Left renal cortex interstitium (tissue), 4 donors: ENCODE measurements around the gene PSIP1. TPM values are rescaled to one million over a fixed set of nuclear protein-coding genes. Genes with fewer than 3 reads are reported as not detected.
"Not testable (repeated sequence)": the region's sequence is repeated elsewhere in the genome, so short reads cannot be mapped to it uniquely, and the experiment has no call there.

Source experiments
- DNase-seq, 4 donors: peaks; one replicate each; pipeline ENCODE4 v3.0.0-alpha.2; 2013; ENCODE audit warnings: low read depth in 4 of 4, low spot score in 2 of 4, missing footprints in 1 of 4
- polyA plus RNA-seq, 4 donors: library from polyadenylated mRNA; unstranded; fragments of 120-200 nt; gene quantifications; one replicate each; pipeline ENCODE4 v1.2.1, GENCODE V29; 2013; ENCODE audit not compliant: insufficient read length in 4 of 4

The PSIP1 gene
- 100 to 1,000 TPM; 184 to 220 (median 206) TPM for polyA plus RNA-seq

DNA sequence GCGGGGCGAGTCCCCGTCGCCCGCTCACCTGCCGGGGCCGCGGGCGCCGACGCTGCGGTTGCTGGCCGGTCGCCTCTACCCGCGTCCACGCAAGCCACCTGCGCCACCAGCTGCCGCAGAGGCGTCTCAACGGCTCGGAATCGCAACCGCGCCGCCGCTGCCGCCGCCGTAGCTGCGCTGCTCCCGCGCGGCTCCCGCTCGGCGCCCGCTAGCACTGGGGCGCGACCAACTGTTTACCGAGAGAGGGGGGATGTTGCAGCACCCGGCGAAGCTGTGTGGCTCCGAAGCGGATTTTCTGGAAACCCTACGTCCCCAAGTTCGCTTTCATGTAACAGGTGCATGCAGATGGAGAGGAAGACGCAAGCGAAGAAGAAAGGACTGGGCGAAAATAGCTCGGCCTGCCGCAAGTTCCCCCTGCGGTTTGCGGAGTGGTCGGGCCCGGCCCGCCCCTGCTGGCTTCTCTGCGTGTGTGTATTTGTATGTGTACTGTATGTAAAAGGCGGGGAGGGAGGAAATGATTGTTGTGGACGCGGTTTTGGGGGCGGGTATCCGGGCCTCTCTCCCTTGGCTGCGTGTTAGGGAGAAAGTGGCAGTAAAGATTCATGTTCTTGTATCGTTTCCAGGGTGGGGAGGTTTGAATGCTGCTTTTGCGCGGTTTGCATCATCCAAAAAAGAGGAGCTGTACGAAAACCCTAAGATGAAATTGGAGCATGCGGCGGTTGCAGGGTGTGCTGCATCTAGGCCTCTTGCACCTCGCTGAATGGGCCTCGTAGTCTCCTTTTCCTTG lies at the start of gene PSIP1:
PSIP1 (minus strand) TSS at position 182 of the 787 bp plus-strand sequence. CDS start 782 bp downstream, outside the sequence.
- peak; percentile 75 to 90 (median 80) for DNase-seq

- no peak for DNase-seq
Measured at GRCh38 chr9:15553528-15553898, 42.7 kb upstream of the PSIP1 start.

DNA sequence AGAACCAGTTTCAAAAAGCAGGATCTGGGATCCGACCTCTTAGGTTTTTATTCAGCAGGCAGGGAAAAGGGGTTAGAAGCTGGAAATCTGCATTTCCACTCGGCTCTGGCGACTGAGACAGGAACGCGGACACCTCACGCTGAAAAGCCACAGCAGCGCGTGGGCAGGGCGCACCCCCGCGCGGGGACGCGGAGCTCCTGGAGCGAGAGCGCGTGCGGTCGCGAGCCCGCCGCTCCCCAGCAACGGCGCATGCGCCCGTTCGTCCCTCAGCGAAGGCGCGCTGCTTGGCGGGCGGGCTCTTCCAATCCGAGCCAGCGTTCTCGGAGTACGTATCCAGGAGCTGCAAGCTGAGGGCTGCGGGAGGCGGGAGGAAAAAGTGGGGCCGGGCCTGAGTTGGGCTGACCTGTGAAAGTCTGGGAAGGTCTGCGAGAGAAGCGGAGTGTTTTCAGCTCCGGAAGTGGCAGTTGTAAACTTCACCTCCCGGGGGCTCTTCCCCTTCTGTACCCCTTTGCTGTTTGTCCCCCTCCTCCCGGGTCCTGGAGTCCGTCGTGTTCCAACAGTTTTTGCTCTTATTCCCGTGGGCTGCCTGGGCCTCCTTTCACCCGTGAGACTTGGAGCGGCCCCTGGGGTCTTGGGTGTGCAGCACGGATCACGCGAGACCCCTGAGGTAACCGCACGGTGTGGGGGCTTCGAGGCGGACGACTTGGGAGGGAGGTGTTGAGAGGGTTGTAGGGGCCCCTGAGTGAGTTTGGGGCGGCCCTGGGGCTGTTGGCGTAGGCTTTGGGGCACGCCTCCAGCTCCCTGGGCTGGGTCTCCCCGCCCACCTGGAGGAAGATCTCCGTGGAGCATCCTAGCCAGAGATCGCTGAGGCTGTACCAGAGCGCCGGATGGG lies 42.1 kb upstream of the PSIP1 start, which contains the start of gene CCDC171:
CCDC171 (plus strand) TSS at position 408 of the 892 bp plus-strand sequence. CDS start 11,046 bp downstream, outside the sequence.
- DNase-seq = peak; percentile 84 to 92 (median 90)

GRCh38 chr9:15549611-15550010 lies 38.8 kb upstream of the PSIP1 start:
- no peak for DNase-seq

- no peak for DNase-seq
Measured at GRCh38 chr9:15543047-15543813, 32.5 kb upstream of the PSIP1 start.

DNA sequence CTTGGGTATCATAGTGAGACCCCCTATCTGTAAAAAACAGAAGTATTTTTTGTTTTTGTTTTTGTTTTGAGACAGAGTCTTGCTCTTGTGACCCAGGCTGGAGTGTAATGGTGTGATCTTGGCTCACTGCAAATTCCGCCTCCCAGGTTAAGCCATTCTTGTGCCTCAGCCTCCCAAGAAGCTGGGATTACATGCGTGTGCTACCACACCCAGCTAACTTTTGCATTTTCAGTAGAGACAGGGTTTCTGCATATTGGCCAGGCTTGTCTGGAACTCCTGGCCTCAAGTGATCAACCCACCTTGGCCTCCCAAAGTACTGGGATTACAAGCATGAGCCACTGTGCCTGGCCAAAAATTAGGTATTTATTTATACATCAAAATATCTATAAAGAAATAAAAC lies 31.9 kb upstream of the PSIP1 start:
- no peak for DNase-seq

- DNase-seq = peak in 1 of 4 donors; percentile 33
Measured at GRCh38 chr9:15541872-15542271, 31.1 kb upstream of the PSIP1 start.

GRCh38 chr9:15531380-15531779 lies 20.6 kb upstream of the PSIP1 start:
- DNase-seq = no peak

DNA sequence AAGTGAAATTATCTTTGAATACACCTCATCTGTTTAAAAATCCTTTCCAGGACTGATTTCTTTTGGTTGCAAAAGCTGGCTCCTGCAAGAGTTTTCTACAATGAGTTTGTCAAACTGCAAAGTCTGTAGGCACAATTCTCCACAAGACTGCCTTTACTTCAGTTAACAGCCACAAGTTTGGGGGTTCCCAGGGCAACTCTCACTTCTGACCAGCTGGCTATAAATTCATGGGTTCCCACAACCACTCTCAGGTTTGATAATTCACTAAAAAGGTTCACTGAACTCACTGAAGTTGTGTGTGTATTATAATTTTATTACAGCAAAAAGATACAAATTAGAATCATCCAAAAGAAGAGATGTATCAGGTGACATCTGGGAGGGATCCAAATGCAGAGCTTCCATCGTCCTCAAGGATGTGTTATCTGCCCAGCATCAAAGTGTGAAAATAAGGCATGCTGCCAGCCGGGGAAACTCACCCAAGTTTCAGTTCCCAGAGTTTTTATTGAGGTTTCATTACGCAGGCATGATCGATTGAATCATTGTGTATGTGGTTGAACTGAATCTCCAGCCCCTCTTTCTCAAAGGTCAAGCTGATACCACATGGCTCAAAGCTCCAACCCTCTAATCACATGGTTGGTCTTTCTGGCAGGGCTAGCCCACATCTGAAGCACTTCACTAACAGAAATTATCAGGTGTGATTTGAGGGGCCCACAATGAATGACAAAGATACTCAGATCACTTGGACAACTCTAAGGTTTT lies 19.0 kb upstream of the PSIP1 start:
- DNase-seq = no peak

DNA sequence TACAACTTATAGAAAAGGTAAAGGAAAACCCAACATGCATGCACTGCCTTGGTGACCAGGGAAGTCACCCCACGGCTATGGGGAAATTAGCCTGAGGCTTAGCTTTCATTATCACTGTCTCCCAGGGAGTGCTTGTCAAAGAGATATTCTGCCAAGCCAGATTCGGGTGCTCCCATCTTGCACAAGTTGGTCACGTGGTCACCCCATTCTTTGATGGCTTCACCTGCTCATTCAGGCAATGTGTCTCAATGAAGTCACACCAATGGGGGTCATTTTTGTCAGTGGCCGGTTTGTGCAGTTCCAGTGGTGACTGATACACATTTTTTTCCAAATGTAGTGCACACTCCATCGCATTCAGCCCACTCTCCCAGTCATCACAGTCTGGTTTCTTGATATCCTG lies 16.3 kb upstream of the PSIP1 start:
- not testable (repeated sequence) for DNase-seq

- no peak for DNase-seq
Measured at GRCh38 chr9:15525958-15526357, 15.2 kb upstream of the PSIP1 start.

GRCh38 chr9:15524845-15525455 lies 14.2 kb upstream of the PSIP1 start:
- DNase-seq = no peak

- no peak for DNase-seq
Measured at GRCh38 chr9:15522130-15522755, 11.5 kb upstream of the PSIP1 start.

DNA sequence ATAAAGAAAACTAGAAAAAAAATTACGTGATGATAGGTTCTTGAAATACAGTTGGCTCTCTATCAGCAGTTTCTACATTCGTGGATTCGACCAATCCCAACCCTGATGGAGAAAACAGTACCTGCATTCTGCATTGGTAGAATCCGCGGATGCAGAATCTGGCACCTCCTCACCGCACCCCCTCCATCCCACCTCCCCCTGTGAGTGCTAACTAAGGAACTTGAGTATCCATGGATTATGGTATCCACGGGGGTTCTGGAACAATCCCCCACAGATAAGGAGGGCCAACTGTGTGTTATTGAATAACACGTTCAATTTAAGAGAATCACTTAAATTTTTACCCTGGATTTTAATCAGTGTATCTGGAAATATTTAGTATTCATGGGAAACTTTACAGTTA lies 10.5 kb upstream of the PSIP1 start:
- no peak for DNase-seq

GRCh38 chr9:15519831-15520230 lies 9.1 kb upstream of the PSIP1 start:
- no peak for DNase-seq

DNA sequence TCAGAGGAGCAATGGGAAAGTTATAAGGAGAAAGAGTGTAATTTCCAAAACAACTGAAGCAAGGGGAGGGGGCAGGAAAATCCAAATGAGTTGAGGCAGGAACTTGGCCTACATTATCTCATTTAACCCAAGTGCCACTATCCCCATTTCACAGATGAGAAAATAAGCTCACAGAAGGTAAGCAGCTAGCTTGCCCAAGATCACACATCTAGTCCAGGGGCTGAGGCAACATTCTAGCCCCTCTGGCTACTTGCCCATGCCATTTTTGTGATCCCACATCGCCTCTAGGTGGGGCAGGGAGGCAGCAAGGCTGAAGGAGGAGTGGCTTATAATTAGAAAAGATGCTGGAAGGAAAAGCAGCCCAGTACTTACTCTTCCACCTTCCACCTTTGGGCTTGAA lies 2.6 kb upstream of the PSIP1 start:
- DNase-seq = no peak

- DNase-seq = no peak
Measured at GRCh38 chr9:15512889-15513288, 2.1 kb upstream of the PSIP1 start.

GRCh38 chr9:15512204-15512603 lies 1.4 kb upstream of the PSIP1 start:
- no peak for DNase-seq
